Activated B cell treated with CpG ODN at 0.5 μM for 24 hours (primary cell): ENCODE data around the gene ATP8A1. TPM values are rescaled to one million over a fixed set of nuclear protein-coding genes. Genes with fewer than 3 reads are reported as not detected.

Experiments used
- ATAC-seq: fragments of 200-7000 bp; cut with Tn5 transposase; one replicate; pipeline ENCODE4 v1.10.0; 2021; ENCODE audit warnings: low read depth, mild to moderate bottlenecking, moderate library complexity
- CTCF ChIA-PET: fragments of 350-600 bp; sonication (Branson Sonifier 250); formaldehyde crosslinking; loops from one replicate; lab custom pipeline; 2021; ENCODE audit warnings: antibody characterized with exemption; lab: Charles Lee
- POLR2A ChIA-PET: fragments of 350-600 bp; sonication (Branson Sonifier 250); formaldehyde crosslinking; loops from one replicate; lab custom pipeline; 2021; ENCODE audit warnings: antibody characterized with exemption; lab: Charles Lee
- DNase-seq: peaks from one replicate; pipeline ENCODE4 v3.0.0; 2022
- H3K27ac Mint-ChIP-seq: one replicate; pipeline ENCODE4 v1.8.0; 2020; ENCODE audit warnings: mixed read lengths
- H3K27me3 Mint-ChIP-seq: one replicate; pipeline ENCODE4 v1.8.0; 2021; ENCODE audit warnings: mixed read lengths
- H3K36me3 Mint-ChIP-seq: one replicate; pipeline ENCODE4 v1.8.0; 2021; ENCODE audit warnings: low read depth, mixed read lengths
- H3K4me1 Mint-ChIP-seq: one replicate; pipeline ENCODE4 v1.8.0; 2021; ENCODE audit warnings: mixed read lengths
- H3K4me3 Mint-ChIP-seq: one replicate; pipeline ENCODE4 v1.8.0; 2020; ENCODE audit warnings: mild to moderate bottlenecking, mixed read lengths
- H3K9me3 Mint-ChIP-seq: one replicate; pipeline ENCODE4 v1.8.0; 2020; ENCODE audit warnings: mixed read lengths
- intact Hi-C: fragments of 100-400 bp; cut with micrococcal nuclease; formaldehyde crosslinking; loops from one replicate; pipeline ENCODE4 v1.15.1; 2024
- total RNA-seq: library from RNA; stranded (reverse); gene quantifications from 2 replicates; pipeline ENCODE4 v1.2.3, GENCODE V29; 2022
- TF ChIP-seq, protein P1 (sequence below): fragments of 200-600 bp; IDR thresholded peaks from one replicate; pipeline ENCODE4 v1.8.0; 2022; ENCODE audit warnings: antibody characterized with exemption, mild to moderate bottlenecking

ATP8A1 gene
- total RNA-seq, 1 donor from 2014 or later: 35.6 TPM

DNA sequence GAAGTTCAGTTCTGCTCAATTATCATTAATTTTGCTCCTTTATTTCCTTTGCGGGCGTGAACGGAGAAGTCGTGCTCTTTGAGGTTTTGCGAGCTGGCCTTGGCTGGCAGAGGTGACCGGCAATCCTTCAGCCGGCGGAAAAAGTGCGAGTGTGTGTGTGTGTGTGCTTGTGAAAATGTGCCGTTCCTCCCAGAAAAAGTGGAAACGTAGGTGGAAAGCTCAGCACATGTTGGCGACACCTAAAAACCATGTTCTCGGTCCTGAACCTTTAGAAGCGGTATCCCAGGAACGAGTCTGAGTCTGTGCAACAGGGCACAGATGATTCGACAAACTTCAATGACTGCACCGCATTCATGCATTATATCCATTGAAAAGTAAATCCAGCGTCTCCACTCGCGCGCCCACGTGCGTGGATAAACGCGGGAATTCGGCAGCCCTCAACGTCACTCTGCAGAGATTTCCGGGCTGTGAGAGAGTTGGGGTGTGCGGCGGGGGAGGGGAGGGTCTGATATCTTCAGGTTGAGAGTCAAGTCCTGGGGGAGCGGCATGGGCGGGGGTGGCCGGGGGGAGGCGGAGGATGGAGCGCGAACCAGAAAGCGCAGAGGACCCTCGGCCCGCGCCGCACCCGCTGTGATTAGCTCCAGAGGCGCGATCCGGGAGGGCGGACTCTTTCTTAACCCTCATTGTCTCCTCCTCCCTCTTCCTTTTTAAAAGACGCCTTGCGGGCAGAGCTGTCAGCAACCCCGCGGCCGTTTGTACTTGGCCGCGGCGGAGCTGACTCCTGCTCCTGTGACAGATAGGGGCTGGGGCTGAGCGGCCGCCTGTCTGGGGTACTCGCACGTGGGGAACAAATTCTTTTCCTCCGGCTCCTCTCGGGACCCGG is 259.9 kb downstream of the ATP8A1 start, which contains the start of gene SHISA3:
Gene SHISA3 (plus strand): TSS at position 737 of the 883 bp plus-strand sequence. CDS start 569 bp downstream, outside the sequence.
- no peak within 1 kb of the TSS for H3K27ac Mint-ChIP-seq
- H3K27me3 Mint-ChIP-seq: peaks cover 45% of the 10 kb centered on the region
- DNase-seq (no peak), ATAC-seq (peak; percentile 40)
- peaks cover 39% of the 10 kb centered on the region for H3K4me1 Mint-ChIP-seq
- peak within 1 kb of the TSS; percentile 89 for H3K4me3 Mint-ChIP-seq
- H3K9me3 Mint-ChIP-seq: no peaks in the 10 kb centered on the region
- TF ChIP-seq, protein P1, sequence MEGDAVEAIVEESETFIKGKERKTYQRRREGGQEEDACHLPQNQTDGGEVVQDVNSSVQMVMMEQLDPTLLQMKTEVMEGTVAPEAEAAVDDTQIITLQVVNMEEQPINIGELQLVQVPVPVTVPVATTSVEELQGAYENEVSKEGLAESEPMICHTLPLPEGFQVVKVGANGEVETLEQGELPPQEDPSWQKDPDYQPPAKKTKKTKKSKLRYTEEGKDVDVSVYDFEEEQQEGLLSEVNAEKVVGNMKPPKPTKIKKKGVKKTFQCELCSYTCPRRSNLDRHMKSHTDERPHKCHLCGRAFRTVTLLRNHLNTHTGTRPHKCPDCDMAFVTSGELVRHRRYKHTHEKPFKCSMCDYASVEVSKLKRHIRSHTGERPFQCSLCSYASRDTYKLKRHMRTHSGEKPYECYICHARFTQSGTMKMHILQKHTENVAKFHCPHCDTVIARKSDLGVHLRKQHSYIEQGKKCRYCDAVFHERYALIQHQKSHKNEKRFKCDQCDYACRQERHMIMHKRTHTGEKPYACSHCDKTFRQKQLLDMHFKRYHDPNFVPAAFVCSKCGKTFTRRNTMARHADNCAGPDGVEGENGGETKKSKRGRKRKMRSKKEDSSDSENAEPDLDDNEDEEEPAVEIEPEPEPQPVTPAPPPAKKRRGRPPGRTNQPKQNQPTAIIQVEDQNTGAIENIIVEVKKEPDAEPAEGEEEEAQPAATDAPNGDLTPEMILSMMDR: no peak
- intact Hi-C loops: loop anchor here (5.0 kb wide), 3 partner anchors 115 to 515 kb away; partner anchors contain the start of gene BEND4
- H3K36me3 Mint-ChIP-seq: no peaks in the 10 kb centered on the region
- ChIA-PET CTCF (no interaction called here), POLR2A (no interaction called here)

DNA sequence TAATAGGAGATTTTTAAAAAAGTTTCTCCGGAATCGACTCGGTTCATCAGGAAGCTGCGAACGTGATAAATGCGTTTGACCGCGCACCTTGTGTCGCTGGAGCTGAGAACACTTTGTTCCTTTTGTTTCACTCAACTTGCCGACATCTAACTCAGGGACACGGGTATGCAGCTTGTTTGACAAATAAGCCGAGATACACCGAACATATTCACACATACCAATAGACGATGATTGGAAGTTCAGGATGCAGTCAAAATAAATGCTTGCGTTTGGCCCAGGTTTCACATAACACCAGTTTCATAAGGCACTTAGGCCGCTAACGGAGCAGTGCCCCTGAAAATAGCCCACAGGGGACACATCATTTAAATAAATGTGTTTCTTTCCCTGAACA is 260.5 kb downstream of the ATP8A1 start:
- Mint-ChIP-seq H3K4me1 (peaks cover 41% of the 10 kb centered on the region), H3K36me3 (no peaks in the 10 kb centered on the region), H3K27ac (no peak overlapping the region), H3K9me3 (no peaks in the 10 kb centered on the region), H3K4me3 (peak overlapping the region; percentile 89), H3K27me3 (peaks cover 44% of the 10 kb centered on the region)
- ChIA-PET CTCF (no interaction called here), POLR2A (no interaction called here)
- ATAC-seq (no peak), DNase-seq (no peak)
- intact Hi-C loops: loop anchor here (5.0 kb wide), 3 partner anchors 114 to 514 kb away; partner anchors contain the start of gene BEND4
- TF ChIP-seq, protein P1: no peak

DNA sequence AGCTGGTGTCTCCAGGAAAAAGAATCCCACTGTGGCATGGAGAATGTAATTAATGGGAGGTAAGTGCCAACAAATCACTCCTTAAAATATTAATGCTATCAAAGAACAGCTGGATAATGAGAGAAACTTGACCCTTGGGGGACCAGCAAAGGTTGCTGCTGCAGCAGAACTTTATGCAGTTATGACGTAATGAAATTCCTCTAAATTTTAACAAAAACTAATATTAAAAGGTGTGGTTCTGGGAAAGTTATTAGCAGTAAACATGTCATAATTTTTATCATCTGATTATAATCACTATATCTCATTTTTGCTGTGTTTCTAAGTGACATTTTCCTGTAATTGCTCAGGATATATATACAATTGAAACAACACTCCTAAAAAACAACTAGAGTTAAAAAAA is 261.3 kb downstream of the ATP8A1 start:
- TF ChIP-seq, protein P1: no peak
- intact Hi-C loops: loop anchor here (5.0 kb wide), 3 partner anchors 113 to 513 kb away; partner anchors contain the start of gene BEND4
- peaks cover 39% of the 10 kb centered on the region for H3K27me3 Mint-ChIP-seq

DNA sequence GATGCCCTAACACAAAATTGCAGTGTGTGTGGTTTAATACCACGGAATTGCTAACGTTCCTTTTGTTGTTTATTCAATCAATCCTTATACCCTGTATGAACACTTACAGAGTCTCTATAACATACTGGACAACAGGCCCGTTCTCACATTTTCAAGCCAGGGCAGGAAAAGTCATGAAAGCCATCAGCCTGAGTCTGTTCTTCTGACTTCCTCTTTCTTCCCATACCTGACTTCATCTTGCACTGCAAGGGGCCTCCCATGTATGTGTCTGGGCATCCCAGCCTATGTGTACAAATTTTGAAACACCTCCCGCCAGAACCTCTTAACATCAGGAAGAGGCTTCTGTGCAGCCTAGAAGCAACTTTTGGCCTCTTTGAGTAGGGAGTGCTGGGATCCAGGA is 264.5 kb downstream of the ATP8A1 start:
- Mint-ChIP-seq H3K36me3 (no peaks in the 10 kb centered on the region), H3K27ac (no peak overlapping the region), H3K27me3 (peaks cover 15% of the 10 kb centered on the region), H3K4me1 (peaks cover 28% of the 10 kb centered on the region), H3K4me3 (no peak overlapping the region), H3K9me3 (no peaks in the 10 kb centered on the region)
- intact Hi-C loops: no loop called here
- ChIA-PET POLR2A (no interaction called here), CTCF (no interaction called here)
- ATAC-seq: no peak
- no peak for DNase-seq
- TF ChIP-seq, protein P1: no peak

More for the DNA sequence above, 261.3 kb downstream of the ATP8A1 start:
- Mint-ChIP-seq H3K4me3 (no peak overlapping the region), H3K4me1 (peaks cover 47% of the 10 kb centered on the region), H3K36me3 (no peaks in the 10 kb centered on the region), H3K9me3 (no peaks in the 10 kb centered on the region), H3K27ac (no peak overlapping the region)
- CTCF ChIA-PET: no interaction called here
- no peak for DNase-seq
- no peak for ATAC-seq
- POLR2A ChIA-PET: no interaction called here

DNA sequence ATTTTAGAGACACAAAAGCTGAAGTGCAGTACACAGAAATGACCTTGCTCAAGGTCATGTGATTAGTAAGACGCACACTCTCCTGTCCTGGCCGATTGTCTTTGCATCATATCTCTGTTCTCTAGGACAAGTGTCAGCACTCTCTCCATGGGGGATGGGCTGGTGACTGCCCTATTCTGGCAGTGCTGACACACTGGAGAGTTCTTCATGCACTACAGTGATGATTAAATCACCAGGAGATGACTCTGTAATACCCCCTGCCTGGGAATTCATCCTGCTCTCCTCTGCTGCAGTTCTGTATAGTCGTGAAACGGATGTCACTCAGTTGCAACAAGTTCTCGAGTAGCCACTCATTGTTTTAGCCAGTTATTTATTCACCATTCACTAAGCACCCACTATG is 264.9 kb downstream of the ATP8A1 start:
- Mint-ChIP-seq H3K27me3 (peaks cover 13% of the 10 kb centered on the region), H3K4me1 (peaks cover 24% of the 10 kb centered on the region), H3K27ac (no peak overlapping the region), H3K9me3 (no peaks in the 10 kb centered on the region), H3K4me3 (no peak overlapping the region), H3K36me3 (no peaks in the 10 kb centered on the region)
- ChIA-PET CTCF (no interaction called here), POLR2A (no interaction called here)
- TF ChIP-seq, protein P1: no peak
- ATAC-seq: no peak
- no peak for DNase-seq
- intact Hi-C loops: no loop called here
